ENCODE data around the gene XRCC1. TPM values are rescaled to one million over a fixed set of nuclear protein-coding genes. Genes with fewer than 3 reads are reported as not detected.

XRCC1 gene, protein sequence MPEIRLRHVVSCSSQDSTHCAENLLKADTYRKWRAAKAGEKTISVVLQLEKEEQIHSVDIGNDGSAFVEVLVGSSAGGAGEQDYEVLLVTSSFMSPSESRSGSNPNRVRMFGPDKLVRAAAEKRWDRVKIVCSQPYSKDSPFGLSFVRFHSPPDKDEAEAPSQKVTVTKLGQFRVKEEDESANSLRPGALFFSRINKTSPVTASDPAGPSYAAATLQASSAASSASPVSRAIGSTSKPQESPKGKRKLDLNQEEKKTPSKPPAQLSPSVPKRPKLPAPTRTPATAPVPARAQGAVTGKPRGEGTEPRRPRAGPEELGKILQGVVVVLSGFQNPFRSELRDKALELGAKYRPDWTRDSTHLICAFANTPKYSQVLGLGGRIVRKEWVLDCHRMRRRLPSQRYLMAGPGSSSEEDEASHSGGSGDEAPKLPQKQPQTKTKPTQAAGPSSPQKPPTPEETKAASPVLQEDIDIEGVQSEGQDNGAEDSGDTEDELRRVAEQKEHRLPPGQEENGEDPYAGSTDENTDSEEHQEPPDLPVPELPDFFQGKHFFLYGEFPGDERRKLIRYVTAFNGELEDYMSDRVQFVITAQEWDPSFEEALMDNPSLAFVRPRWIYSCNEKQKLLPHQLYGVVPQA
- total RNA-seq (2021; ENCODE audit: unreplicated experiment) (20.1 TPM), Bru-seq, nascent RNA (percentile 60 among the genes with signal in this experiment), BruChase-seq, experiment 1, labeled RNA remaining after a 2-hour chase (percentile 65 among the genes with signal in this experiment), BruChase-seq, experiment 2, labeled RNA remaining after a 6-hour chase (percentile 70 among the genes with signal in this experiment)
- 27.4 TPM for polyA plus RNA-seq (2012; ENCODE audit: insufficient read length)
- long read RNA-seq, transcript XRCC1-201 (17 exons, 2,802 nt), result major isoform, 10 of 31 reads
- long read RNA-seq, partial matches to known transcripts, result 16 of 31 reads
- long read RNA-seq, other reads (novel, unspliced or antisense), result 5 of 31 reads

DNA sequence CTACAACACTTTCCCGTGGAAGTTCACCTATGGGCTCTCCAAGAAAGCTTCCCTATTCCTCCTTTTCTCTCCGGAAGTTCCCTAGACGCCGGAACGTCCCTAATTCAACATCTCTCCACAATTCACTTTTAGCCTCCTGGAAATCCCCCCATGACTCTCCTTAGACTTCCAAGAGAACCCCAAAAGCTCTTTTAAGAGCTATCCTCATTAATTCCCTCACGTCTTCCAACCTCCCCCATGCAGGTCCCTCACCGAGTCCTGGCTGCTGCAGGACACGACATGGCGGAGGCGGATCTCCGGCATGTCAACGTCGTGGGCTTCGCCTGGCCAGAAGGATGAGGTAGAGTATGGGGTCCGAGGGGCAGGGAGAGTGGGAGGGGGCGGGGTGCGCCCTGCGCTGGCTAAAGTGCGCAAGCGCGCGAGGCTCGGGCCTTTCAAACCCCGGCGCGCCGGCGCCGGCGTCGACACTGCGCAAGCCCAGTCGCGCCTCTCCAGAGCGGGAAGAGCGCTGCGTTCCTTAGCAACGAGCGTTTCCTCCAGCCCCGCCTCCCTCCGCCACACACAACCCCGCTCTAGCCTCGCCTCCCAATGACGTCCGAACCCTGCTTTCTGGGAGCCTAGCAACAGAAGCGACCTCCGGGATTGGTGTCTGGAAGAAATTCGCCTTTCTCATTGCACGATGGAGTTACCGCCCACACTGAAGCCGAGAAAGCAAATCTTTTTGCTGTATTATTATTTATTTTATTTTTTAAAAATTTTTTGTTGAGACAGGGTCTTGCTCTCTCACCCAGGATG, at the start of gene XRCC1, which contains the start of gene PINLYP:
TSS of gene XRCC1 (minus strand) at position 372 of the 795 bp plus-strand sequence. CDS start at position 303, 69 bp downstream.
TSS of gene PINLYP (plus strand) at position 646 of the 795 bp plus-strand sequence. CDS start 1,391 bp downstream, outside the sequence.
- TF ChIP-seq SIN3A (IDR thresholded peaks at IDR 0.05; ENCODE audit: borderline replicate concordance, insufficient read depth, low read depth, low read length) (no peak), POLR2AphosphoS5 (IDR thresholded peaks at IDR 0.05; ENCODE audit: low read depth, low read length) (no peak), TCF7L2 (IDR thresholded peaks at IDR 0.05; ENCODE audit: low read depth, low read length) (no peak)
- TF ChIP-seq, protein P1, sequence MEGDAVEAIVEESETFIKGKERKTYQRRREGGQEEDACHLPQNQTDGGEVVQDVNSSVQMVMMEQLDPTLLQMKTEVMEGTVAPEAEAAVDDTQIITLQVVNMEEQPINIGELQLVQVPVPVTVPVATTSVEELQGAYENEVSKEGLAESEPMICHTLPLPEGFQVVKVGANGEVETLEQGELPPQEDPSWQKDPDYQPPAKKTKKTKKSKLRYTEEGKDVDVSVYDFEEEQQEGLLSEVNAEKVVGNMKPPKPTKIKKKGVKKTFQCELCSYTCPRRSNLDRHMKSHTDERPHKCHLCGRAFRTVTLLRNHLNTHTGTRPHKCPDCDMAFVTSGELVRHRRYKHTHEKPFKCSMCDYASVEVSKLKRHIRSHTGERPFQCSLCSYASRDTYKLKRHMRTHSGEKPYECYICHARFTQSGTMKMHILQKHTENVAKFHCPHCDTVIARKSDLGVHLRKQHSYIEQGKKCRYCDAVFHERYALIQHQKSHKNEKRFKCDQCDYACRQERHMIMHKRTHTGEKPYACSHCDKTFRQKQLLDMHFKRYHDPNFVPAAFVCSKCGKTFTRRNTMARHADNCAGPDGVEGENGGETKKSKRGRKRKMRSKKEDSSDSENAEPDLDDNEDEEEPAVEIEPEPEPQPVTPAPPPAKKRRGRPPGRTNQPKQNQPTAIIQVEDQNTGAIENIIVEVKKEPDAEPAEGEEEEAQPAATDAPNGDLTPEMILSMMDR (IDR thresholded peaks at IDR 0.05), result no peak
- TF ChIP-seq, protein P2, sequence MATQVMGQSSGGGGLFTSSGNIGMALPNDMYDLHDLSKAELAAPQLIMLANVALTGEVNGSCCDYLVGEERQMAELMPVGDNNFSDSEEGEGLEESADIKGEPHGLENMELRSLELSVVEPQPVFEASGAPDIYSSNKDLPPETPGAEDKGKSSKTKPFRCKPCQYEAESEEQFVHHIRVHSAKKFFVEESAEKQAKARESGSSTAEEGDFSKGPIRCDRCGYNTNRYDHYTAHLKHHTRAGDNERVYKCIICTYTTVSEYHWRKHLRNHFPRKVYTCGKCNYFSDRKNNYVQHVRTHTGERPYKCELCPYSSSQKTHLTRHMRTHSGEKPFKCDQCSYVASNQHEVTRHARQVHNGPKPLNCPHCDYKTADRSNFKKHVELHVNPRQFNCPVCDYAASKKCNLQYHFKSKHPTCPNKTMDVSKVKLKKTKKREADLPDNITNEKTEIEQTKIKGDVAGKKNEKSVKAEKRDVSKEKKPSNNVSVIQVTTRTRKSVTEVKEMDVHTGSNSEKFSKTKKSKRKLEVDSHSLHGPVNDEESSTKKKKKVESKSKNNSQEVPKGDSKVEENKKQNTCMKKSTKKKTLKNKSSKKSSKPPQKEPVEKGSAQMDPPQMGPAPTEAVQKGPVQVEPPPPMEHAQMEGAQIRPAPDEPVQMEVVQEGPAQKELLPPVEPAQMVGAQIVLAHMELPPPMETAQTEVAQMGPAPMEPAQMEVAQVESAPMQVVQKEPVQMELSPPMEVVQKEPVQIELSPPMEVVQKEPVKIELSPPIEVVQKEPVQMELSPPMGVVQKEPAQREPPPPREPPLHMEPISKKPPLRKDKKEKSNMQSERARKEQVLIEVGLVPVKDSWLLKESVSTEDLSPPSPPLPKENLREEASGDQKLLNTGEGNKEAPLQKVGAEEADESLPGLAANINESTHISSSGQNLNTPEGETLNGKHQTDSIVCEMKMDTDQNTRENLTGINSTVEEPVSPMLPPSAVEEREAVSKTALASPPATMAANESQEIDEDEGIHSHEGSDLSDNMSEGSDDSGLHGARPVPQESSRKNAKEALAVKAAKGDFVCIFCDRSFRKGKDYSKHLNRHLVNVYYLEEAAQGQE (IDR thresholded peaks at IDR 0.05; ENCODE audit: insufficient read depth in 1 of 2, low read depth in 2 of 2, low read length in 1 of 2), result no peak
- Histone ChIP-seq H3K9me3 (ENCODE audit: control insufficient read depth, insufficient read depth, low read depth, low read length) (no peaks in the 10 kb centered on the region), H3K27ac (ENCODE audit: low read length) (peak within 1 kb of the TSS; percentile 96), H3K4me1 (ENCODE audit: control insufficient read depth, insufficient read depth, low read length) (peaks cover 3% of the 10 kb centered on the region; the same call in 1 of the 2 replicates), H3K27me3 (ENCODE audit: control insufficient read depth, insufficient read depth, low read length) (no peaks in the 10 kb centered on the region), H3K4me3 (ENCODE audit: low read depth in 2 of 2, low read length in 2 of 2) (peak within 1 kb of the TSS; percentile 74 to 99), H3K36me3 (ENCODE audit: control insufficient read depth, insufficient read depth, low read length) (peaks cover 7% of the 10 kb centered on the region; the same call in 1 of the 2 replicates)
- BruUV-seq (replicated peaks), result no TSS peak
- ChIA-PET CTCF (no interaction called here), POLR2A (interaction anchor here (0.6 kb wide), 1 partner anchor 87 kb away, joined by 3 read pairs; no protein-coding TSS in a partner anchor)
- in situ Hi-C loops (cut with HindIII; ENCODE audit: low pct_unique_long_range_greater_than_20kb, low sequenced_read_pairs), result no loop called here
- ATAC-seq (peak; percentile 100), DNase-seq (ENCODE audit: low read depth, low spot score) (peak; percentile 81)
- intact Hi-C loops (cut with micrococcal nuclease; ENCODE audit: unreplicated experiment), result no loop called here

DNA sequence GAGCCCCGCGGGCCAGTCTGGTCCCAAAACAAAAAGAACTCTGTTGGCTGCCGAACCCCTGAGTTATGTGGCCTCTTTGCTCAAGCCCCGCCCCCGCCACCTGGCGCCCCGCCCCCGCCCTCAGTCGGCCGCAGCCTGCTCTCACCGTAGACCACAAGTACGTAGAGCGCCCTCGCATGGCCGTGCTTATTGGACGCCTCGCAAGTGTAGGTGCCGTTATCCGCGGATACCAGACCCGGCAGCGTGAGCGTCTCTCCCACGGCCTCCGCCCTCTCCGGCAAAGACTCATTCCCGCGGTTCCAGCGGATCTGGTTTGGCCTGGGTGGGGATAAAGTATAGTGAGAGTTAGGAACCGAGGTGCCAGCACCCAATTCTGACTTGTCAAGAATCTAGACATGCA, 49.6 kb upstream of the XRCC1 start:
- CTCF ChIA-PET, result no interaction called here
- Histone ChIP-seq H3K4me3 (ENCODE audit: low read depth in 2 of 2, low read length in 2 of 2) (no peak overlapping the region), H3K27ac (ENCODE audit: low read length) (no peak overlapping the region), H3K9me3 (ENCODE audit: control insufficient read depth, insufficient read depth, low read depth, low read length) (no peaks in the 10 kb centered on the region), H3K36me3 (ENCODE audit: control insufficient read depth, insufficient read depth, low read length) (no peaks in the 10 kb centered on the region), H3K4me1 (ENCODE audit: control insufficient read depth, insufficient read depth, low read length) (no peaks in the 10 kb centered on the region), H3K27me3 (ENCODE audit: control insufficient read depth, insufficient read depth, low read length) (no peaks in the 10 kb centered on the region)
- ATAC-seq (peak; percentile 70), DNase-seq (ENCODE audit: low read depth, low spot score) (no peak)
- in situ Hi-C loops (cut with HindIII; ENCODE audit: low pct_unique_long_range_greater_than_20kb, low sequenced_read_pairs) (no loop called here), intact Hi-C loops (cut with micrococcal nuclease; ENCODE audit: unreplicated experiment) (no loop called here)
- POLR2A ChIA-PET, result no interaction called here
- BruUV-seq (replicated peaks), result no TSS peak
- TF ChIP-seq SIN3A (IDR thresholded peaks at IDR 0.05; ENCODE audit: borderline replicate concordance, insufficient read depth, low read depth, low read length), result no peak
- TF ChIP-seq POLR2AphosphoS5 (IDR thresholded peaks at IDR 0.05; ENCODE audit: low read depth, low read length), result no peak
- TF ChIP-seq, protein P1 (IDR thresholded peaks at IDR 0.05), result no peak; the same call in 1 of the 2 replicates
- no peak for TF ChIP-seq TCF7L2 (IDR thresholded peaks at IDR 0.05; ENCODE audit: low read depth, low read length)
- TF ChIP-seq, protein P2 (IDR thresholded peaks at IDR 0.05; ENCODE audit: insufficient read depth in 1 of 2, low read depth in 2 of 2, low read length in 1 of 2), result no peak
